GM13976 (cell line): Measurements from ENCODE around the gene ZDHHC11.
"Not testable (repeated sequence)": the region's sequence is repeated elsewhere in the genome, so short reads cannot be mapped to it uniquely, and the experiment has no call there.

Source experiments
- DNase-seq: peaks from one replicate; pipeline ENCODE4 v3.0.0; 2012; ENCODE audit warnings: low spot score
- in situ Hi-C: fragments of 300-500 bp; cut with MboI; formaldehyde crosslinking; loops from one replicate; pipeline ENCODE4 v1.12.0; 2022; ENCODE audit warnings: low sequenced_read_pairs, mixed read lengths, inconsistent platforms; ENCODE audit not compliant: unreplicated experiment
- TF ChIP-seq, protein P1 (sequence below): IDR thresholded peaks from 2 replicates; pipeline ENCODE4 v1.5.1; 2012; ENCODE audit warnings: borderline replicate concordance, mild to moderate bottlenecking; ENCODE audit not compliant: insufficient read depth; ENCODE audit errors: extremely low read depth, missing control alignments, control extremely low read depth

The ZDHHC11 gene

DNA sequence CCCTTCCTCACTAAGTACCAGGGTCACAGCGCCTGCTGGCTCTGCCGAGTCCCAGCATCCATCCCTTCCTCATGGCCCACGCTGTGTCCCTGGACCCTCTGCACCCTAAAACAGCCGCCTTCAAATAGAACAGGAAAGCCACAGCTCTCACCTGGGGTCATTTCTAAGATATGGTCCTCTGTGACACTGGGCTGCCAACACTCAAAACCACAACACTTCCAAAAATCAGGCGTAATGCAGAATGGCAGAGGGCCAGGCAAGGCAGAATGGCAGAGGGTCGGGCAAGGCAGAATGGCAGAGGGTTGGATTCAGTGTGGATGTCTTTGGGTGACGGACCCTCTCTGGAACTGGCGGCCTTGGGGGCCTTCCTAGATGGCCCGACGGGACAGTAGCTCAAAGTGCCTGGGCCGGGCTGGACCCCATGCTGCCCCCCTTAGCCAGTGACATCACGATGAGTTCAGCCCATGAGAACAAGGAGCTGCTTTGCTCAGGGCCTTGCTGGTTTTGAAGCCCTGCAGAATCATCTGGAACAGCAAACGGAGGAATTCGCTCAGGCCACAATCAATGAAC is 101.6 kb downstream of the ZDHHC11 start:
- no peak for DNase-seq
- TF ChIP-seq, protein P1, sequence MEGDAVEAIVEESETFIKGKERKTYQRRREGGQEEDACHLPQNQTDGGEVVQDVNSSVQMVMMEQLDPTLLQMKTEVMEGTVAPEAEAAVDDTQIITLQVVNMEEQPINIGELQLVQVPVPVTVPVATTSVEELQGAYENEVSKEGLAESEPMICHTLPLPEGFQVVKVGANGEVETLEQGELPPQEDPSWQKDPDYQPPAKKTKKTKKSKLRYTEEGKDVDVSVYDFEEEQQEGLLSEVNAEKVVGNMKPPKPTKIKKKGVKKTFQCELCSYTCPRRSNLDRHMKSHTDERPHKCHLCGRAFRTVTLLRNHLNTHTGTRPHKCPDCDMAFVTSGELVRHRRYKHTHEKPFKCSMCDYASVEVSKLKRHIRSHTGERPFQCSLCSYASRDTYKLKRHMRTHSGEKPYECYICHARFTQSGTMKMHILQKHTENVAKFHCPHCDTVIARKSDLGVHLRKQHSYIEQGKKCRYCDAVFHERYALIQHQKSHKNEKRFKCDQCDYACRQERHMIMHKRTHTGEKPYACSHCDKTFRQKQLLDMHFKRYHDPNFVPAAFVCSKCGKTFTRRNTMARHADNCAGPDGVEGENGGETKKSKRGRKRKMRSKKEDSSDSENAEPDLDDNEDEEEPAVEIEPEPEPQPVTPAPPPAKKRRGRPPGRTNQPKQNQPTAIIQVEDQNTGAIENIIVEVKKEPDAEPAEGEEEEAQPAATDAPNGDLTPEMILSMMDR: no peak
- in situ Hi-C loops: loop anchor here (25.0 kb wide), 1 partner anchor 88 kb away; no protein-coding TSS in a partner anchor

DNA sequence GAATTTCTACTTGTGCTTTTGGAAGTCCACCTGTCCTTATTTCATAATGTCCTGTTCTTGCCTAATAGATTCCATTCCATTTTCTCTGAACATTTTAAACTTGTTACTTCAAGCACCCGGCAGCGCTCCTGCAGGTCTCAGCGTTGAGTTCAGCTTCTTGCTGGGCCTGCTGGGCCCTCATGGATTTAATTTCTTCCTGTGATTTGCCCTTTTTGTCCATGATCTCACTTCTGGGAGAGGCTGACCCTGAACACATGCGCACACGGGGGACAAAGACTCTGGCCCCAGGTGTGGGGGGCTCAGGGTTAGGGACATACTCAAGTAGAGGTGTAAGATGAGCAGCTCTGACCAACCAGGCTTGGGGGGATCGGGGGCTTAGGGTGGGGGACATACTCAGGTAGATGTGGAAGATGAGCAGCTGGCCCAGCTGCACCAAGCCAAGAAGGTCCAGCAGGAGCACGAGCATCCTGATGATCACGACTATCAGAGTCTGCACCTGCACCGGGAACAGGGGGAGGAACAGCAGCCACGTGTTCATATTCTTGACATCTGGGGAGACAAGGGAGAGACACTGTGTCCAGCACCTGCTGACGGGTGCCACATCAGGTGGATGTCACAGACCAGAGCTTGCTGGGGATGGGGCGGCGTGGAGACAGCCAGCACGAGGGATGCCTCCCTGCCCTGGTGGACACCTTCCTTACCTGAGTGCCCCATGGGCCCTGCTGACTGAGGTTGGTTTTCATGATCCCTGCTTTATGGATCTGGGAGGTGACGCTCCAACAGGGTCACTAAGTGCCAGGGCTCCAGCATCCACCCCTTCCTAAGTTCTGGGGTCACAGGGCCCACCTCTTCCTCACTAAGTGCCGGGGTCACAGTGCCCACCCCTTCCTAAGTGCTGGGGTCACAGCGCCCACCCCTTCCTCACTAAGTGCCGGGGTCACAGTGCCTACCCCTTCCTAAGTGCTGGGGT is 102.5 kb downstream of the ZDHHC11 start:
- in situ Hi-C loops: loop anchor here (25.0 kb wide), 1 partner anchor 89 kb away; no protein-coding TSS in a partner anchor
- DNase-seq: not testable (repeated sequence)

DNA sequence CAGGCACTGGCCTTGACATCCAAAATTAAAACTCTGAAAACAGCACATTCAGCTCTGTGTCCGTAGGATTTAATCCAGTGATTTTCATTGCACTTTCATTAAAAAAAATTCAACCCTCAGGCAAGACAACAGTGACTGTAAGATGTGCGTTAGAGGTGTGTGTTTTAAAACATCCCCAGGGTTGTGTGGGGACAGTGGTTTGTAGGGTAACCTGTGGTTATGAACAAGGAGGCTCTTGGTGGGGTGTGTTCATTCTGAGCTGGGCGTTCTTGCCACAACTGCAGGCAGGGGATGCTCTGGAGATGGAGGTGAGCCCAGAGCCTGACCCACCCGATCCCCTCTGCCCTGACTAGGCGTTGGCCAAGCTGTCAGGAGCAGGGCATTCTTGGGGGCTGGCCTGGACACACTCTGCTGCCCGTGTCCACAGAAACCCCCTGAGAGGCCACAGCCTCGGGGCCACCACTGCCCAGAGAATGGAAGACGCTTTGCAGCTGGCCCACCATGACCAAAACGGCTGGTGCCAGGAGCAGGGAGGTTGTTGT is 103.4 kb downstream of the ZDHHC11 start:
- in situ Hi-C loops: loop anchor here (25.0 kb wide), 1 partner anchor 90 kb away; no protein-coding TSS in a partner anchor
- DNase-seq: not testable (repeated sequence)

DNA sequence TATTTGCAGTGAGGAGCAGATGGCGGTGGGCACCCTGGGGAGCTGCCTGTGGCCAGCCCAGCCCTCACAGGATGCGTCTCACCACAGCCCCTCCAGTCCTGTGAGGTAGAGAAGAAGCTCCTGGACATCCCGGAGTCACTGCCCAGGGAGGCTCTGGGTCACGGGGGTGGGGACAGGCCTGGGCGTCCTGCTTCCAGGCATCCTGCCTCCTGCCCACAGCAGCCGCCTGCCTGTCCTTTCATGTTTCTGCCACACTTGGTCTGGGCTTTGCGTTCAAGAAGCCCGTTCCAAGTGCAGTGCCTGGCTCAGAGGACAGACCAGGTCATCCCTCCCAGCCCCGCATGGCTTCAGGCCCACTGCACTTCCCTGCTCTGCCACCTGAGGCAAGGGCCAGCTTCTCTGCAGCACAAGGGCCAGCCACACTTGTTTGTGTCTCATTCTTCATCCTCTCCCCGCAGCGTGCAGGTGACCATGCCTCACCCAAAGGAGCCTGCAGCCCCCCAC is 104.5 kb downstream of the ZDHHC11 start:
- in situ Hi-C loops: loop anchor here (25.0 kb wide), 1 partner anchor 91 kb away; no protein-coding TSS in a partner anchor
- TF ChIP-seq, protein P1: no peak
- DNase-seq: no peak
